Natural killer cell (primary cell): Measurements from ENCODE around the gene PHF1. TPM values are rescaled to one million over a fixed set of nuclear protein-coding genes. Genes with fewer than 3 reads are reported as not detected.

Experiments
- ATAC-seq, 3 donors: fragments of 150-1000 bp in 2 of 3; fragments of 200-7000 bp in 1 of 3; cut with Tn5 transposase; 1 replicate in 1 of 3; 2 replicates in 2 of 3; pipeline ENCODE4 v1.10.0; 2021; ENCODE audit warnings: mild to moderate bottlenecking in 2 of 3, moderate library complexity in 2 of 3
- DNase-seq, 2 donors: peaks; one replicate each; pipeline versions ENCODE4 v3.0.0 to v3.0.0-alpha.2; 2013 to 2021; ENCODE audit warnings: mixed read lengths in 1 of 2
- H3K27ac ChIP-seq: one replicate; pipeline ENCODE4 v1.5.1; 2013; ENCODE audit warnings: mild to moderate bottlenecking, low read length
- H3K27me3 ChIP-seq: one replicate; pipeline ENCODE4 v1.6.1; 2013; ENCODE audit warnings: low read length; ENCODE audit not compliant: control insufficient read depth, insufficient read depth
- H3K36me3 ChIP-seq: one replicate; pipeline ENCODE4 v1.6.1; 2013; ENCODE audit warnings: low read length; ENCODE audit not compliant: control insufficient read depth, insufficient read depth
- H3K4me1 ChIP-seq: one replicate; pipeline ENCODE4 v1.6.1; 2013; ENCODE audit warnings: low read length; ENCODE audit not compliant: control insufficient read depth, insufficient read depth
- H3K4me3 ChIP-seq: one replicate; pipeline ENCODE4 v1.5.1; 2013; ENCODE audit warnings: low read length
- H3K9me3 ChIP-seq: one replicate; pipeline ENCODE4 v1.6.1; 2013; ENCODE audit warnings: low read length; ENCODE audit not compliant: control insufficient read depth, insufficient read depth
- H3K27ac Mint-ChIP-seq, 2 donors: one replicate each; pipeline ENCODE4 v1.8.0; 2022; ENCODE audit warnings: mild to moderate bottlenecking in 2 of 2, mixed read lengths in 2 of 2, moderate library complexity in 1 of 2
- H3K27me3 Mint-ChIP-seq, 2 donors: one replicate each; pipeline ENCODE4 v1.8.0; 2022; ENCODE audit warnings: low read depth in 2 of 2, mixed read lengths in 2 of 2
- H3K36me3 Mint-ChIP-seq: one replicate; pipeline ENCODE4 v1.8.0; 2022; ENCODE audit warnings: mixed read lengths
- H3K4me1 Mint-ChIP-seq, 2 donors: one replicate each; pipeline ENCODE4 v1.8.0; 2022; ENCODE audit warnings: mixed read lengths in 2 of 2
- H3K4me3 Mint-ChIP-seq: one replicate; pipeline ENCODE4 v1.8.0; 2022; ENCODE audit warnings: mild to moderate bottlenecking, moderate library complexity, mixed read lengths
- H3K9me3 Mint-ChIP-seq, 2 donors: one replicate each; pipeline ENCODE4 v1.8.0; 2022; ENCODE audit warnings: mixed read lengths in 2 of 2
- WGBS: methylation state at CpG from one replicate; pipeline ENCODE4 v1.1.7; 2013; ENCODE audit warnings: missing lambda C conversion rate; ENCODE audit not compliant: insufficient coverage; 5-methylcytosine and 5-hydroxymethylcytosine counted together
- intact Hi-C: fragments of 100-400 bp; cut with micrococcal nuclease; formaldehyde crosslinking; loops from one replicate; pipeline ENCODE4 v1.14.2; 2022
- total RNA-seq, 4 donors: library from RNA; stranded (reverse); fragments of 120-200 nt in 1 of 4; gene quantifications; one replicate each; pipeline versions ENCODE4 v1.2.3 to v1.2.4, GENCODE V29; 2013 to 2022
- TF ChIP-seq, protein P1 (sequence below): fragments of 200-600 bp; IDR thresholded peaks from one replicate; pipeline ENCODE4 v1.8.0; 2022; ENCODE audit warnings: antibody characterized with exemption

The PHF1 gene
- total RNA-seq, 3 donors from 2014 or later (not counting 1 experiment from before 2014, with no cell fraction given), result 262 to 392 (median 322) TPM

DNA sequence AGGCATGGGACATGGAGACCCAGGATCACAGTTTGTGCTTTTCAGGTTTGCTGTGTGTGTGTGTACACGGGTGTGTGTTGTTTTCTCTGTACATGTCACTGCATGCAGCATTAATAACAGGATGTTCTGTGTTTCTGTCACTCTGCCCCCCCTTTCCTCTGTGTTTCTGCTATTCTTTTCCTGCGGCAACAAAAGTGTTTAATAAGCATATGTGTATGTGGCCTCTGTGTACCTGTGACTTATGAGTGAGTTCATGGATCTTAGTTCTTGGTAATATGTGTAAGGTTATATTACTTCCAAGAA, 18.9 kb downstream of the PHF1 start:
- Mint-ChIP-seq H3K4me3 (peak overlapping the region; percentile 91), H3K36me3 (no peaks in the 10 kb centered on the region), H3K27me3 (no peaks in the 10 kb centered on the region), H3K9me3 (no peaks in the 10 kb centered on the region), H3K4me1 (peaks cover 68 to 87% of the 10 kb centered on the region in 2 donors), H3K27ac (peak overlapping the region; percentile 88 to 92)
- intact Hi-C loops, result loop anchor here (2.0 kb wide), 1 partner anchor 25 kb away; the partner anchor contains the start of gene ZBTB9
- Histone ChIP-seq H3K27me3 (no peaks in the 10 kb centered on the region), H3K4me1 (peaks cover 78% of the 10 kb centered on the region), H3K4me3 (no peak overlapping the region), H3K9me3 (no peaks in the 10 kb centered on the region), H3K27ac (peak overlapping the region; percentile 73), H3K36me3 (no peaks in the 10 kb centered on the region)
- WGBS, result 15% methylated on average over 1 of the region's 2 CpGs
- ATAC-seq (no peak), DNase-seq (peak in 1 of 2 donors; percentile 65)
- TF ChIP-seq, protein P1, sequence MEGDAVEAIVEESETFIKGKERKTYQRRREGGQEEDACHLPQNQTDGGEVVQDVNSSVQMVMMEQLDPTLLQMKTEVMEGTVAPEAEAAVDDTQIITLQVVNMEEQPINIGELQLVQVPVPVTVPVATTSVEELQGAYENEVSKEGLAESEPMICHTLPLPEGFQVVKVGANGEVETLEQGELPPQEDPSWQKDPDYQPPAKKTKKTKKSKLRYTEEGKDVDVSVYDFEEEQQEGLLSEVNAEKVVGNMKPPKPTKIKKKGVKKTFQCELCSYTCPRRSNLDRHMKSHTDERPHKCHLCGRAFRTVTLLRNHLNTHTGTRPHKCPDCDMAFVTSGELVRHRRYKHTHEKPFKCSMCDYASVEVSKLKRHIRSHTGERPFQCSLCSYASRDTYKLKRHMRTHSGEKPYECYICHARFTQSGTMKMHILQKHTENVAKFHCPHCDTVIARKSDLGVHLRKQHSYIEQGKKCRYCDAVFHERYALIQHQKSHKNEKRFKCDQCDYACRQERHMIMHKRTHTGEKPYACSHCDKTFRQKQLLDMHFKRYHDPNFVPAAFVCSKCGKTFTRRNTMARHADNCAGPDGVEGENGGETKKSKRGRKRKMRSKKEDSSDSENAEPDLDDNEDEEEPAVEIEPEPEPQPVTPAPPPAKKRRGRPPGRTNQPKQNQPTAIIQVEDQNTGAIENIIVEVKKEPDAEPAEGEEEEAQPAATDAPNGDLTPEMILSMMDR, result no peak

- DNase-seq, result peak in 1 of 2 donors; percentile 56
- H3K9me3 ChIP-seq, result no peaks in the 10 kb centered on the region
- Mint-ChIP-seq H3K4me1 (peaks cover 62 to 81% of the 10 kb centered on the region in 2 donors), H3K27ac (peak overlapping the region; percentile 88 to 92), H3K9me3 (no peaks in the 10 kb centered on the region), H3K36me3 (no peaks in the 10 kb centered on the region), H3K27me3 (no peaks in the 10 kb centered on the region), H3K4me3 (peak overlapping the region; percentile 89)
- H3K36me3 ChIP-seq, result peaks cover 3% of the 10 kb centered on the region
- H3K4me1 ChIP-seq, result peaks cover 72% of the 10 kb centered on the region
- no peaks in the 10 kb centered on the region for H3K27me3 ChIP-seq
- 23% methylated on average over 2 of the region's 2 CpGs for WGBS
- no peak for ATAC-seq
- TF ChIP-seq, protein P1, result no peak
- H3K4me3 ChIP-seq, result no peak overlapping the region
- intact Hi-C loops, result no loop called here
- H3K27ac ChIP-seq, result peak overlapping the region; percentile 73
These were observed 19.5 kb downstream of the PHF1 start for GRCh38 chr6:33430334-33430733.

- no peaks in the 10 kb centered on the region for H3K9me3 ChIP-seq
- H3K4me3 ChIP-seq, result peak overlapping the region; percentile 6
- ATAC-seq, result peak; percentile 61 to 82 (median 76)
- peak overlapping the region; percentile 73 for H3K27ac ChIP-seq
- Mint-ChIP-seq H3K36me3 (no peaks in the 10 kb centered on the region), H3K9me3 (no peaks in the 10 kb centered on the region), H3K4me1 (peaks cover 57 to 74% of the 10 kb centered on the region in 2 donors), H3K27me3 (no peaks in the 10 kb centered on the region), H3K27ac (peak overlapping the region; percentile 88 to 92), H3K4me3 (peak overlapping the region; percentile 89)
- intact Hi-C loops, result no loop called here
- H3K4me1 ChIP-seq, result peaks cover 64% of the 10 kb centered on the region
- H3K36me3 ChIP-seq, result peaks cover 9% of the 10 kb centered on the region
- no peaks in the 10 kb centered on the region for H3K27me3 ChIP-seq
- peak; percentile 83 to 91 for DNase-seq
- 10% methylated on average over 9 of the region's 12 CpGs for WGBS
- TF ChIP-seq, protein P1, result no peak
These were observed 20.4 kb downstream of the PHF1 start for GRCh38 chr6:33430991-33431879.
